H9 (cell line): ENCODE results near the gene NCOA6. TPM values are rescaled to one million over a fixed set of nuclear protein-coding genes. Genes with fewer than 3 reads are reported as not detected.
A peak's percentile ranks its signal among the peaks of the same experiment; 100 is the strongest.

Experiments used
- DNase-seq: peaks from one replicate; pipeline ENCODE4 v3.0.0-alpha.2; 2017
- H2AFZ ChIP-seq: one replicate; pipeline ENCODE4 v1.6.1; 2013; ENCODE audit warnings: mild to moderate bottlenecking, low read length, control low read depth, moderate library complexity
- H2AK5ac ChIP-seq: 2 replicates; pipeline ENCODE4 v1.6.1; 2013; ENCODE audit warnings: low read length, control low read depth, mixed read lengths; ENCODE audit not compliant: insufficient read length
- H2BK120ac ChIP-seq: one replicate; pipeline ENCODE4 v1.6.1; 2013; ENCODE audit warnings: low read depth, mild to moderate bottlenecking, low read length, control low read depth, inconsistent platforms; ENCODE audit not compliant: poor library complexity, severe bottlenecking
- H2BK12ac ChIP-seq: 2 replicates; pipeline ENCODE4 v1.6.1; 2013; ENCODE audit warnings: low read length, control low read depth, mixed read lengths, low read depth; ENCODE audit not compliant: insufficient read length
- H2BK15ac ChIP-seq: 2 replicates; pipeline ENCODE4 v1.6.1; 2013; ENCODE audit warnings: low read depth, low read length, control low read depth
- H2BK20ac ChIP-seq: one replicate; pipeline ENCODE4 v1.6.1; 2013; ENCODE audit warnings: low read depth, mild to moderate bottlenecking, low read length, control low read depth, inconsistent platforms; ENCODE audit not compliant: poor library complexity, severe bottlenecking
- H2BK5ac ChIP-seq: 2 replicates; pipeline ENCODE4 v1.6.1; 2013; ENCODE audit warnings: low read length, control low read depth, mixed read lengths; ENCODE audit not compliant: insufficient read length
- H3K14ac ChIP-seq: 2 replicates; pipeline ENCODE4 v1.6.1; 2013; ENCODE audit warnings: low read length, control low read depth; ENCODE audit not compliant: insufficient read depth
- H3K18ac ChIP-seq: 2 replicates; pipeline ENCODE4 v1.6.1; 2013; ENCODE audit warnings: low read depth, mild to moderate bottlenecking, mixed read lengths, low read length, control low read depth; ENCODE audit not compliant: insufficient read length
- H3K23ac ChIP-seq: 2 replicates; pipeline ENCODE4 v1.6.1; 2013; ENCODE audit warnings: low read length, control low read depth, mixed read lengths, low read depth; ENCODE audit not compliant: insufficient read length
- H3K23me2 ChIP-seq: 2 replicates; pipeline ENCODE4 v1.6.1; 2013; ENCODE audit warnings: low read depth, mild to moderate bottlenecking, mixed read lengths, low read length, control low read depth; ENCODE audit not compliant: insufficient read length, poor library complexity, severe bottlenecking
- H3K27ac ChIP-seq: 2 replicates; pipeline ENCODE4 v1.5.1; 2013; ENCODE audit warnings: low read length, control low read depth, mixed read lengths, low read depth; ENCODE audit not compliant: insufficient read length
- H3K27me3 ChIP-seq: 2 replicates; pipeline ENCODE4 v1.6.1; 2013; ENCODE audit warnings: low read length, control low read depth, inconsistent platforms; ENCODE audit not compliant: insufficient read depth
- H3K4ac ChIP-seq: 2 replicates; pipeline ENCODE4 v1.6.1; 2013; ENCODE audit warnings: low read depth, mild to moderate bottlenecking, control low read depth, inconsistent platforms, low read length, moderate library complexity
- H3K4me1 ChIP-seq: 2 replicates; pipeline ENCODE4 v1.6.1; 2013; ENCODE audit warnings: low read length, control low read depth, inconsistent platforms; ENCODE audit not compliant: insufficient read depth
- H3K4me2 ChIP-seq: 2 replicates; pipeline ENCODE4 v1.6.1; 2013; ENCODE audit warnings: low read length, control low read depth, mixed read lengths; ENCODE audit not compliant: insufficient read length, insufficient read depth
- H3K56ac ChIP-seq: 2 replicates; pipeline ENCODE4 v1.6.1; 2013; ENCODE audit warnings: low read depth, mild to moderate bottlenecking, mixed read lengths, low read length, control low read depth; ENCODE audit not compliant: insufficient read length
- H3K79me1 ChIP-seq: 2 replicates; pipeline ENCODE4 v1.6.1; 2013; ENCODE audit warnings: low read depth, mild to moderate bottlenecking, moderate library complexity, low read length, control low read depth, inconsistent platforms; ENCODE audit not compliant: insufficient read depth, poor library complexity, severe bottlenecking
- H3K79me2 ChIP-seq: 2 replicates; pipeline ENCODE4 v1.6.1; 2013; ENCODE audit warnings: low read length, control low read depth, inconsistent platforms; ENCODE audit not compliant: insufficient read depth
- H3K9ac ChIP-seq: 2 replicates; pipeline ENCODE4 v1.6.1; 2013; ENCODE audit warnings: low read length, control low read depth, mixed read lengths; ENCODE audit not compliant: insufficient read length; ENCODE audit errors: extremely low read depth
- H3K9me3 ChIP-seq: one replicate; pipeline ENCODE4 v1.6.1; 2013; ENCODE audit warnings: low read depth, low read length, inconsistent platforms; ENCODE audit not compliant: control insufficient read depth
- H3T11ph ChIP-seq: one replicate; pipeline ENCODE4 v1.6.1; 2013; ENCODE audit warnings: mild to moderate bottlenecking, low read length, control low read depth, inconsistent platforms
- H4K20me1 ChIP-seq: one replicate; pipeline ENCODE4 v1.6.1; 2013; ENCODE audit not compliant: control insufficient read depth, insufficient read length, insufficient read depth
- H4K5ac ChIP-seq: 2 replicates; pipeline ENCODE4 v1.6.1; 2013; ENCODE audit warnings: low read depth, mild to moderate bottlenecking, mixed read lengths, low read length, control low read depth; ENCODE audit not compliant: insufficient read length
- H4K8ac ChIP-seq: replicated peaks from 2 replicates; pipeline ENCODE4 v1.6.1; 2013; ENCODE audit warnings: low read length, control low read depth, mixed read lengths, low read depth; ENCODE audit not compliant: insufficient read length
- H4K91ac ChIP-seq: 2 replicates; pipeline ENCODE4 v1.6.1; 2013; ENCODE audit warnings: low read depth, mild to moderate bottlenecking, moderate library complexity, mixed read lengths, low read length, control low read depth; ENCODE audit not compliant: insufficient read length
- H3K27ac Mint-ChIP-seq, 3 experiments: 2 replicates in 2 of 3; 3 replicates in 1 of 3; pipeline ENCODE4 v1.8.0; 2020 to 2021; ENCODE audit warnings: mixed read lengths in 3 of 3, mild to moderate bottlenecking in 1 of 3, moderate library complexity in 1 of 3
- H3K27me3 Mint-ChIP-seq: 2 replicates; pipeline ENCODE4 v1.8.0; 2021; ENCODE audit warnings: low read depth, mild to moderate bottlenecking, moderate library complexity, mixed read lengths
- H3K36me3 Mint-ChIP-seq, 3 experiments: 2 replicates in 2 of 3; 3 replicates in 1 of 3; pipeline ENCODE4 v1.8.0; 2020 to 2021; ENCODE audit warnings: low read depth in 3 of 3, mixed read lengths in 3 of 3; ENCODE audit not compliant: insufficient read depth in 1 of 3
- H3K4me1 Mint-ChIP-seq, 2 experiments: 2 replicates each; pipeline ENCODE4 v1.8.0; 2020; ENCODE audit warnings: mixed read lengths in 2 of 2
- H3K4me3 Mint-ChIP-seq, 2 experiments: 2 replicates in 1 of 2; 3 replicates in 1 of 2; pipeline ENCODE4 v1.8.0; 2020 to 2021; ENCODE audit warnings: mild to moderate bottlenecking in 2 of 2, mixed read lengths in 2 of 2, moderate library complexity in 1 of 2
- H3K9me3 Mint-ChIP-seq, 2 experiments: 2 replicates in 1 of 2; 3 replicates in 1 of 2; pipeline ENCODE4 v1.8.0; 2020; ENCODE audit warnings: mild to moderate bottlenecking in 2 of 2, mixed read lengths in 2 of 2, moderate library complexity in 1 of 2
- CTCF ChIP-seq: fragments of 200-600 bp; sonication (generic); conservative IDR thresholded peaks from 3 replicates; pipeline ENCODE4 v1.8.0; 2021; ENCODE audit warnings: antibody characterized with exemption, mild to moderate bottlenecking
- WGBS: extraction: QIAGEN DNeasy Blood & Tissue Kit; methylation state at CpG from one replicate; pipeline ENCODE4 v1.1.7; 2013; ENCODE audit warnings: missing lambda C conversion rate, low lambda C conversion rate, mixed read lengths; ENCODE audit not compliant: insufficient read length; ENCODE audit errors: extremely low coverage; 5-methylcytosine and 5-hydroxymethylcytosine counted together
- total RNA-seq: library from RNA; stranded (reverse); gene quantifications from 2 replicates; pipeline ENCODE4 v1.2.1, GENCODE V29; 2021

The NCOA6 gene
- total RNA-seq, 1 experiment from 2014 or later = 23.9 TPM

GRCh38 chr20:34834459-34834893 is 9.0 kb upstream of the NCOA6 start:
- no peak overlapping the region for H3K27ac Mint-ChIP-seq
- H3K4me2 ChIP-seq = no peak overlapping the region
- TF ChIP-seq CTCF = peak; percentile 57; the same call in 2 of the 3 replicates

More at GRCh38 chr20:34834459-34834893, 9.0 kb upstream of the NCOA6 start:
- no peak overlapping the region for H3K4ac ChIP-seq
- Mint-ChIP-seq H3K4me3 (no peak overlapping the region), H3K27me3 (peaks cover 23% of the 10 kb centered on the region), H3K4me1 (no peaks in the 10 kb centered on the region), H3K36me3 (peaks cover 0 to 10% (median 2%) of the 10 kb centered on the region in 3 experiments; a peak in 4 of 7 replicates), H3K9me3 (peaks cover 9 to 14% of the 10 kb centered on the region in 2 experiments; a peak in 3 of 5 replicates)
- H2AK5ac ChIP-seq = no peak overlapping the region
- H3K9ac ChIP-seq = no peak overlapping the region
- H2BK120ac ChIP-seq = no peak overlapping the region
- no CpG with 5 or more reads among the region's 6 CpGs for WGBS
- no peak overlapping the region for H3K56ac ChIP-seq
- no peak overlapping the region for H3K18ac ChIP-seq
- H3K79me2 ChIP-seq = no peaks in the 10 kb centered on the region
- H3K79me1 ChIP-seq = no peaks in the 10 kb centered on the region
- H3K27me3 ChIP-seq = no peaks in the 10 kb centered on the region
- H4K5ac ChIP-seq = no peak overlapping the region
- DNase-seq = no peak
- no peak overlapping the region for H3K27ac ChIP-seq
- no peaks in the 10 kb centered on the region for H4K20me1 ChIP-seq
- H2BK12ac ChIP-seq = no peak overlapping the region
- H2BK5ac ChIP-seq = no peak overlapping the region
- H2AFZ ChIP-seq = no peak overlapping the region
- no peak overlapping the region for H2BK15ac ChIP-seq
- no peaks in the 10 kb centered on the region for H3K4me1 ChIP-seq
- H3K14ac ChIP-seq = no peak overlapping the region
- no peaks in the 10 kb centered on the region for H3K9me3 ChIP-seq
- no peak overlapping the region for H3T11ph ChIP-seq
- H2BK20ac ChIP-seq = no peak overlapping the region
- H4K8ac ChIP-seq = no peak overlapping the region
- no peak overlapping the region for H3K23ac ChIP-seq
- H4K91ac ChIP-seq = no peak overlapping the region
- H3K23me2 ChIP-seq = no peaks in the 10 kb centered on the region
